Measurements from ENCODE around the gene DNAH6. TPM values are rescaled to one million over a fixed set of nuclear protein-coding genes. Genes with fewer than 3 reads are reported as not detected.
"Not testable (repeated sequence)": the region's sequence is repeated elsewhere in the genome, so short reads cannot be mapped to it uniquely, and the experiment has no call there.

Gene DNAH6
- total RNA-seq, 1 experiment from 2014 or later = not detected

- no peak for DNase-seq (ENCODE audit: low read depth)
Measured at GRCh38 chr2:84497285-84497684, 19.0 kb upstream of the DNAH6 start.

- no peak for DNase-seq (ENCODE audit: low read depth)
Measured at GRCh38 chr2:84498150-84498799, 18.0 kb upstream of the DNAH6 start.

GRCh38 chr2:84511024-84511423 is 5.3 kb upstream of the DNAH6 start:
- not testable (repeated sequence) for DNase-seq (ENCODE audit: low read depth)

- no peak for DNase-seq (ENCODE audit: low read depth)
Measured at GRCh38 chr2:84515788-84516187, 510 bp upstream of the DNAH6 start.

- no peak for DNase-seq (ENCODE audit: low read depth)
Measured at GRCh38 chr2:84519332-84519957, 3.1 kb downstream of the DNAH6 start.

- no peak for DNase-seq (ENCODE audit: low read depth)
Measured at GRCh38 chr2:84526562-84526961, 10.3 kb downstream of the DNAH6 start.

GRCh38 chr2:84527137-84528129 is 11.1 kb downstream of the DNAH6 start:
- no peak for DNase-seq (ENCODE audit: low read depth)

- no peak for DNase-seq (ENCODE audit: low read depth)
Measured at GRCh38 chr2:84532291-84532690, 16.0 kb downstream of the DNAH6 start.

- no peak for DNase-seq (ENCODE audit: low read depth)
Measured at GRCh38 chr2:84534225-84534624, 17.9 kb downstream of the DNAH6 start.

GRCh38 chr2:84537251-84537650 is 21.0 kb downstream of the DNAH6 start:
- DNase-seq (ENCODE audit: low read depth) = no peak

- DNase-seq (ENCODE audit: low read depth) = no peak
Measured at GRCh38 chr2:84539729-84540128, 23.4 kb downstream of the DNAH6 start.

- DNase-seq (ENCODE audit: low read depth) = no peak
Measured at GRCh38 chr2:84545005-84545404, 28.7 kb downstream of the DNAH6 start.

GRCh38 chr2:84546551-84546950 is 30.3 kb downstream of the DNAH6 start:
- DNase-seq (ENCODE audit: low read depth) = no peak

GRCh38 chr2:84548303-84548702 is 32.0 kb downstream of the DNAH6 start:
- DNase-seq (ENCODE audit: low read depth) = no peak

GRCh38 chr2:84550916-84551315 is 34.6 kb downstream of the DNAH6 start:
- DNase-seq (ENCODE audit: low read depth) = no peak

- DNase-seq (ENCODE audit: low read depth) = not testable (repeated sequence)
Measured at GRCh38 chr2:84551526-84551925, 35.2 kb downstream of the DNAH6 start.

GRCh38 chr2:84556190-84556589 is 39.9 kb downstream of the DNAH6 start:
- no peak for DNase-seq (ENCODE audit: low read depth)

GRCh38 chr2:84559838-84560237 is 43.5 kb downstream of the DNAH6 start:
- no peak for DNase-seq (ENCODE audit: low read depth)

GRCh38 chr2:84579661-84580060 is 63.4 kb downstream of the DNAH6 start:
- DNase-seq (ENCODE audit: low read depth) = no peak

- no peak for DNase-seq (ENCODE audit: low read depth)
Measured at GRCh38 chr2:84603911-84604310, 87.6 kb downstream of the DNAH6 start.

GRCh38 chr2:84613082-84613481 is 96.8 kb downstream of the DNAH6 start:
- DNase-seq (ENCODE audit: low read depth) = no peak

- no peak for DNase-seq (ENCODE audit: low read depth)
Measured at GRCh38 chr2:84619794-84620371, 103.6 kb downstream of the DNAH6 start.
